Activated T-helper 1 cell treated with Interleukin-2 at 50 U/mL for 16 hours (primary cell): Measurements from ENCODE around the gene TJAP1.
A peak's percentile ranks its signal among the peaks of the same experiment; 100 is the strongest.

Source experiments
- DNase-seq: peaks from one replicate; pipeline ENCODE4 v3.0.0-alpha.2; 2020; ENCODE audit warnings: low read depth

Gene TJAP1, protein sequence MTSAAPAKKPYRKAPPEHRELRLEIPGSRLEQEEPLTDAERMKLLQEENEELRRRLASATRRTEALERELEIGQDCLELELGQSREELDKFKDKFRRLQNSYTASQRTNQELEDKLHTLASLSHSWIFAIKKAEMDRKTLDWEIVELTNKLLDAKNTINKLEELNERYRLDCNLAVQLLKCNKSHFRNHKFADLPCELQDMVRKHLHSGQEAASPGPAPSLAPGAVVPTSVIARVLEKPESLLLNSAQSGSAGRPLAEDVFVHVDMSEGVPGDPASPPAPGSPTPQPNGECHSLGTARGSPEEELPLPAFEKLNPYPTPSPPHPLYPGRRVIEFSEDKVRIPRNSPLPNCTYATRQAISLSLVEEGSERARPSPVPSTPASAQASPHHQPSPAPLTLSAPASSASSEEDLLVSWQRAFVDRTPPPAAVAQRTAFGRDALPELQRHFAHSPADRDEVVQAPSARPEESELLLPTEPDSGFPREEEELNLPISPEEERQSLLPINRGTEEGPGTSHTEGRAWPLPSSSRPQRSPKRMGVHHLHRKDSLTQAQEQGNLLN

DNA sequence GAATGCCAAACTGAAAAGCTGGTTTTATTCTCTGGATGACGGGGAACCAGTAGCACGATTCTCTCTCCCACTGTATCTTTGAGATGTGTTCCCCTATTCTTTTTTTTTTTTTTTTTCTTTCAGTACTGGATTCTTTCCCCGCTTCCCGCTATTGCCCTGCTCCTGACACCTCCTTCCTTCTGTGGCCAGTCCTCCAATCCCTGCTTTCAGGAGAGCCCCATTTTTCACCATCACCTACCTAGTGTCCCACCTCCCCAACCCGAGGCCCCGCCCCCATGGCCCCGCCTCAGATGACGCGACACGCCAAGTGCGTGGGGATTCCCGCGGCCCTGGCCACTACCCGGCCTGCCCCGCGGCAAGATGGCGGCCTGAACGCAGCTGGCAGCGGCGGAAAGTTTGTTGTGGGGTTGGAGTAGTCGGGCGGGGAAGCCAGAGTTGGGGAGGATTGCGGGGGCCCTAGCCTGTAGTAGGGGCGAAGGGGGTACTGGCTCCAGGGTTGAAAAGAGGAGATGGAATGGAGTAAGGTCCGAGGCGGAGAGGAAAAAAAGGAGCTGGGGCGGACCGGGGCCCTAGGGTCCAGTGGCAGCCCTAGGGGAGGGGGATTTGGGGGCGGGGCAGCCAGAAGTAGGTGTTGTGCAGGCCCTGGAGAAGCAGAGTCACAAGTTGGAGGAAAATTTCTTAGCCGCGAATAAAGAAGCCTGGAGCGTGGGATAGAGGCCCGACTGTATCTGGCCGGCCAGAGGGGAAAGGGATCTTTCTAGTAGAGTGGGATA is at the start of gene TJAP1:
Gene TJAP1, plus strand, starts transcription at position 336 of the 773 bp plus-strand sequence. CDS start 21,432 bp downstream, outside the sequence.
- peak; percentile 93 for DNase-seq

DNA sequence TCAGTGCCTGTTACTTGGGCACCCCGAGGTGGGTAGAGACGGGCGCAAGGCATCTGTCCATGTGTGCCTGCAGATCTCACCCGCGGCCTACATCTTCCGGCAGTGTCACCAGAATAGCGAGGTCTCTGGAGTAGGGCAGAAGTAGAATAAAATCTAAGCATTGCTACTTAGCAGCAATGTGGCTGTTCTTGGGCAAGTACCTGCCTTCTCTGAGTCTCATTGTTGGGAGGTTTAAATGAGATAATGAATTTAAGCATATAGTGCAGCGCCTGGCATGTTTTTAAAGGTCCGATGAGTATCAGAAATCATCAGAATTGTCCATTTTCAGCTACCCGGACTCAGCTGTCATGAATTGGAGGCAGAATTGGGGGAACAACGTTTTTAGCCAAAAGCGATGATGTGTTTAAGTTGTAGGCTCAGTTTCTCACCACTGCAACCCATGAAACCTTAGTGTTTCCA is 49.2 kb upstream of the TJAP1 start:
- DNase-seq, result no peak

DNA sequence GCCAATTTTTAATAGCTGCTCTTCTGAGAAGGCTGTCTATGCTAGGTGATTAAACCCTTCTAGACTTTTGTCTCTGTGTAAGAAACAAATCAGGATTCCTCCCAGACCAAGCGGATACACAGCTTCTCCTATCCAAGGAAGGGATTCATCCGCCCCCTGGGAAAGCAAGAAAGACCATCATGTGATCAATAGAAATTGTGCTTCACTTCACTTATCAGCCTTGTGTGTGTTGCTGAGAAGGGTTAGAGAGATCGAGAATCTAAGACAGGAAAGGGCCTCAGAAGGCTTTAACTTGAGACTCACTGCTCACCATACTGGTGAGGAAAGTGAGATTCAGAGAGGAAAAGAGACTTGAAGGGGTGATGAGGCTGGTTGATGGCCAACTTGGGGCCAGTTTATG is 48.5 kb upstream of the TJAP1 start:
- DNase-seq, result no peak

DNA sequence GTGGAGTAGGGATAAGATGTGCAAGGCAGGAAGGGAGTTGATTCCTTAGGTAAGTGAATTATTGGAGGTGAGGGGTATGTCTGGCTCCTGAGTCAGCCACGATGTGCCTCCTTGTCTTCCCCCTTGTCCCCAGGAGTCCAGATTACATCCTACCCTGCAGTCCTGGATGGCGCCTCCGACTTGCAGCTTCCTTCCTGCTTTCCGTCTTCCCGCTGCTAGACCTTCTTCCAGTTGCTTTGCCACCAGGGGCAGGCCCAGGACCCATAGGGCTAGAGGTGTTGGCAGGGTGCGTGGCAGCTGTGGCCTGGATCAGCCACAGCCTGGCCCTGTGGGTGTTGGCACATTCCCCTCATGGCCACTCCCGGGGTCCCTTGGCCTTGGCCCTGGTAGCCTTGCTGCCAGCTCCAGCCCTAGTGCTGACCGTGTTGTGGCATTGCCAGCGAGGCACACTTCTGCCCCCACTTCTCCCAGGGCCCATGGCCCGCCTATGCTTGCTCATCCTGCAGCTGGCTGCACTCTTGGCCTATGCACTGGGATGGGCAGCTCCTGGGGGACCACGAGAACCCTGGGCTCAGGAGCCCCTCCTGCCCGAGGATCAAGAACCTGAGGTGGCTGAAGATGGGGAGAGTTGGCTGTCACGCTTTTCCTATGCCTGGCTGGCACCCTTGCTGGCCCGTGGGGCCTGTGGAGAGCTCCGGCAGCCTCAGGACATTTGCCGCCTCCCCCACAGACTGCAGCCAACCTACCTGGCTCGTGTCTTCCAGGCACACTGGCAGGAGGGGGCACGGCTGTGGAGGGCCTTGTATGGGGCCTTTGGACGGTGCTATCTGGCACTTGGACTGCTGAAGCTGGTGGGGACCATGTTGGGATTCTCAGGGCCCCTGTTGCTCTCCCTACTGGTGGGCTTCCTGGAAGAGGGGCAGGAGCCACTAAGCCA is 45.1 kb upstream of the TJAP1 start:
- DNase-seq, result no peak

DNA sequence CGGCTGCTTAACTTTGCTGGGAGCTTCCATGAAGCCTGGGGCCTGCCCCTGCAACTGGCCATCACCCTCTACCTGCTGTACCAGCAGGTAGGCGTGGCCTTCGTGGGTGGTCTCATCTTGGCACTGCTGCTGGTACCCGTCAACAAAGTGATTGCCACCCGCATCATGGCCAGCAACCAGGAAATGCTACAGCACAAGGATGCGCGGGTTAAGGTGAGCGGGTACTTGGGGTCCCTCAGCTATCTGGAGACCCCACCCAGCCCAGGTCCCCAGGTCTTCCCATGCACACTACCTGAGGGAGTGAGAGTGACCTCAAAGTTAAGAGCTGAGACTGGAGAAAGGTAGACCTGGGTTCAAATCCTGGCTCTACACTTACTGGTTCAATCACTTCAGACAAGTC is 44.2 kb upstream of the TJAP1 start:
- no peak for DNase-seq

DNA sequence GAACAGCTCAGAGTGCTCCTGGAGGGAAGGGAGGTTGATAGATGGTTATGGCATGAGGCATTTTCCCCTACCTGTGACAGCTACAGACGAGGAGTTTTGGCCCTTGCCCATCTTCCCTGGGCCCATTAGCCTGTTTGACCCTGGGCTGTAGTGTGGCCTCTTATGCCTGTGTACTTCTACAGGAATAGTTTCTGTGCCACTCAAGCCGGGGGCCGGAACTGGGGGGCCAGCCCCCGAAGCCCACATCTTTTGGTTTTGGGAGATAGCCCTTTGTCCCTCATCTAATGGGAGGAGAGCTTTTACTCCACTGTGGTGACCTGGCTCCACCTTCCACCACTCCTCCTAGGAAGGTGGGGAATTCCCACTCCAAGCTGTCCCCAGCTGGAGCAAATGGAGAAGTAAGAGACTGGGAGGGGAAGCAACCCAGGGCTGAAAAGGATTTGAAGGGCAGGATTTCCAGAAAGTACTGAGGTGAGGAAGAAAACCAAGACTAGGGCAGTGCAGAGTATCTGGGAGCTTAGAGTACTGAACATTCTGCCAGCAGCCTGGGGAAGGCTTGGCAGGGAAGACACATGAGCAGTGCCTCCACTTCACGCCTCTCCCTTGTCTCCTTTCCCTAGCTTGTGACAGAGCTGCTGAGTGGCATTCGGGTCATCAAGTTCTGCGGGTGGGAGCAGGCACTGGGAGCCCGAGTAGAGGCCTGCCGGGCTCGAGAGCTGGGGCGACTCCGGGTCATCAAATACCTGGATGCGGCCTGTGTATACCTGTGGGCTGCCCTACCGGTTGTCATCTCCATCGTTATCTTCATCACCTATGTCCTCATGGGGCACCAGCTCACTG is 43.1 kb upstream of the TJAP1 start:
- DNase-seq, result no peak

DNA sequence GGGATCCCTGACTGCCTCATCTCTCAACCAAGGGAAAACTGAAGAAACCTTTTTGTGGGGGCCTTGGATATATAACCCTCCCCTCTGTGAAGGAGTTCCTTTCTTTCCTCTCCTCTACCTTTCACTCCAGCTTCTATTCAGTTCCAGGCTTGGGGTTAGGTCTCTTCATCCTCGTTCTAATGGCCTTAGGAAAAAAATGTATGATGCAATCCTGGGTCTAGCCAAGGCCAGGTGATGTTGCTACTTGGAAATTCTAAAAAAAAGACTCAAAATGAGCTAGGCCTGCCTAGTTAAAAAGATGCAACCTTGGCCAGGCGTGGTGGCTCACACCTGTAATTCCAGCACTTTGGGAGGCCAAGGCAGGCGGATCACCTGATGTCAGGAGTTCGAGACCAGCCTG is 42.4 kb upstream of the TJAP1 start:
- DNase-seq, result no peak

DNA sequence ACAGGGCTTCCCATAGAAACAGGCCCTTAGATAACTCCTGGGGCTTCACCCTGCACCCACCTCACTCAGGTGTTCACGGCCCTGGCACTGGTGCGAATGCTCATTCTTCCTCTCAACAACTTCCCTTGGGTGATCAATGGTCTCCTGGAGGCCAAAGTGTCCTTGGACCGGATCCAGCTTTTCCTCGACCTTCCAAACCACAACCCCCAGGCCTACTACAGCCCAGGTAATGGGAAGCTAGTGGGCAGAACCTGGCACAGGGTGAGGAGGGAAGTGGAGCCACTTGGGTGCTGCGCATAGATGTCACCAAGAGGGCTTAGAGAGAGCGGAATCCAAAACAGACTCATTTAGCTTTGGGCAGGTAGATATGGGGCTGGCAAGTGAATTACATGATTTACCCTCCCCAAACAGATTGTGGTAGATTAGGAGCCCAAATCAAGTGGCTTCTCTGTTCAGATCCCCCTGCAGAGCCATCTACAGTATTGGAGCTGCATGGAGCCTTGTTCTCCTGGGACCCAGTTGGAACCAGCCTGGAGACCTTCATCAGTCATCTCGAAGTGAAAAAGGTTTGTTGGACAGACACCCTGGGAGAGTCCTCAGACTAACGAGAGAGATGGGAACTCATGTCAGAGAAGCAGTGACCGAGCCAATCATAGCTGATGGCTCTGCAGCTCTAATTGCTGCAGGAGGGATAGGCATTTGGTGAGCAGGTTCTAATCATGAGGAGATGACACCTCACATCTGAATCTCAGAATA is 41.5 kb upstream of the TJAP1 start:
- no peak for DNase-seq

DNA sequence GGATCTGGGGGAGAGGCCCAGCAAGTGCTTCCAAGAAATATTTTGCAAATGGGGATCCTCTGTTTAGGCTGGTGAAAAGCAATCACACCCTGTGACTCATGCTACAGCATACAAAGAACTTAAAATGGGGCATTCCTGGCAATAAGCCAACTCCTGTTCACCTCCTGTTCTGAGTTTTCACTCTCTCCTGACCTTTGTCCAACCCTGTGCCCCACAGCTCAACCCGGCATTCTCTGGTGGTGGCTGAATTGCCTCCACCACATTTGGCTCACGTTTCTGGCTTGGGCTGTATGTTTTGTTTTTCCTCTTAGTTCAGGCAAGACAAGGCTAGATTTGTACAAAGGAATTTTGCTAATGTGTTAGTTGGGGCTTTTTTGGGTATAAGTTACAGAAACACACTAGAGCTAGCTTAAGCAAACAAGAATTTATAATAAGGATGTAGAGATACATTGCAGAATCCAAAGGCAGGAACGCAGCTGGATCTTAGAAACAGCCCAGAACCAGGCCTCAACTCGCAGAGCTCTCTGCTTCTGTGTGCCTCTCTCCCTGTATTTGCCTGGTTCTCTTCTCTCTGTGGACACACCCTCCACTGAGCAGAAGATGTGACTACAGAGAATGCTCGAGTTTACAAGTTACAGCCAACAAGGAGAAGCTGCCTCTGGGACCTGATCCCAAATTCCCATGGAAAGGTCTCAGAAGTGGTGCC is 40.6 kb upstream of the TJAP1 start:
- no peak for DNase-seq

DNA sequence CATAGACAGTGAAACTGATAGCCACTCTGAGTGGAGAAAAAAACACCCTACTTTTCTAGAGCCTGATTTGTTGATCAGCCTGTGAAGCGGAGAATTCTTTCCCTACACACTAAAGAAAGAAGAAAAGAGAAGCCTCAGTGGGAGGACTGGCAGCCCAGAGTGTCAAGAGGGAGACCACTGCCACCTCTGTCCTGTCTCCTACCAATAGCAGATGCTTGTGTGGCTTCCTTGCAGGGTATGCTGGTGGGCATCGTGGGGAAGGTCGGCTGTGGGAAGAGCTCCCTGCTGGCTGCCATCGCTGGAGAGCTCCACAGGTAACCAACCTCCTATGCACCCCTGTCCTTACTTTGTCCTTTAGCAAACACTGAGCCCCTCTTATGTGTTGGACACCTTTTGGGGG is 39.7 kb upstream of the TJAP1 start:
- no peak for DNase-seq

DNA sequence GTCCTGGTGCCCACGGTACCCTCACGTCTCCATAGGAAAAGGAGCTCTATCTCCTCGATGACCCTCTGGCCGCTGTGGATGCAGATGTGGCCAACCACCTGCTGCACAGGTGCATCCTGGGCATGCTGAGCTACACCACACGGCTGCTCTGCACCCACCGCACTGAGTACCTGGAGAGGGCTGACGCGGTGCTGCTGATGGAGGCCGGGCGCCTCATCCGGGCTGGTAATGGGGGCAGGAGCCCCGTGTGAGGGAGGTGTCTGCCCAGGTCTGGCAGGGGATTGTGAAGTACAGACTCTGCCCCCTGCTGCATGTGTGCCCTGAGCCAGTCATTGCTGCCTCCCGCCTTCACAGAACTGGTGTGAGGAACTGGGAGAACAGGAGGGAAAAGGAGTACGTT is 34.4 kb upstream of the TJAP1 start:
- no peak for DNase-seq

DNA sequence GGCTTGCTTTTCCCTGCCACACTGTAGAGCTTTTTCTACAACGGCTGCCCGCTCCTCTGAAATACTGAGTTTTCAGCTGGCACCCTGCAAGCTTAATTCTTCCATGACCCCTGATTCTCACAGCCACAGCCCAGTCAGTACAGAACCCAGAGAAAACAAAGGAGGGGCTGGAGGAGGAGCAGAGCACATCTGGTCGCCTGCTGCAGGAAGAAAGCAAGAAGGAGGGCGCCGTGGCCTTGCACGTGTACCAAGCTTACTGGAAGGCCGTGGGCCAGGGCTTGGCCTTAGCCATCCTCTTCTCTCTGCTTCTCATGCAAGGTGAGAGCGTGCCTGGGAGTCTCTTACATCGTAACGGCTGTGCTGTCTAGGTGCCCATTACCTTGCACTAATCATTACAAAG is 33.3 kb upstream of the TJAP1 start:
- DNase-seq, result no peak

DNA sequence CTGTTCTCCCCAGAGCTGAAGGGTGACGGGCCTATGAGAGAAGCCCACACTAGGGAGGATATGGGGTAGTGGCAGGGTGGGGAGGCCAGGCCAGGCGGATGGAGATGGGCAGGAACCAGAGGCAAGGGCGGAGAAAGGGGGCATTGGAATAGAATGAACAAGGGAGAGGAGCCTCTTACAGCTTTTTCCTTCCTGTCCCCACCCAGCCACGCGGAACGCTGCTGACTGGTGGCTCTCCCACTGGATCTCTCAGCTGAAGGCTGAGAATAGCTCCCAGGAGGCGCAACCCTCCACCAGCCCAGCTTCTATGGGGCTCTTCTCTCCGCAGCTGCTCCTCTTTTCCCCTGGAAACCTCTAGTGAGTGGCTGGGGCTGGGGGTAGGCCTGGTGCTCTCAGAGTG is 32.8 kb upstream of the TJAP1 start:
- DNase-seq, result no peak

DNA sequence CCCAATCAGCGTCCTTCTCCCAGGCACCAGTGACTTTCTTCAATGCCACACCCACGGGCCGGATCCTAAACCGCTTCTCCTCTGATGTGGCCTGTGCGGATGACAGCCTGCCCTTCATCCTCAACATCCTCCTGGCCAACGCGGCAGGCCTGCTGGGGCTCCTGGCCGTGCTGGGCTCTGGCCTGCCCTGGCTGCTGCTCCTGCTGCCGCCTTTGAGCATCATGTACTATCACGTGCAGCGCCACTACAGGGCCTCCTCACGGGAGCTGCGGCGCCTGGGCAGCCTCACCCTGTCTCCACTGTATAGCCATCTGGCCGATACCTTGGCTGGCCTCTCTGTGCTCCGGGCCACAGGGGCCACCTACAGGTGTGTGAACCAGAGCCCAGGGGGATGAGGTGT is 31.8 kb upstream of the TJAP1 start:
- DNase-seq, result no peak

DNA sequence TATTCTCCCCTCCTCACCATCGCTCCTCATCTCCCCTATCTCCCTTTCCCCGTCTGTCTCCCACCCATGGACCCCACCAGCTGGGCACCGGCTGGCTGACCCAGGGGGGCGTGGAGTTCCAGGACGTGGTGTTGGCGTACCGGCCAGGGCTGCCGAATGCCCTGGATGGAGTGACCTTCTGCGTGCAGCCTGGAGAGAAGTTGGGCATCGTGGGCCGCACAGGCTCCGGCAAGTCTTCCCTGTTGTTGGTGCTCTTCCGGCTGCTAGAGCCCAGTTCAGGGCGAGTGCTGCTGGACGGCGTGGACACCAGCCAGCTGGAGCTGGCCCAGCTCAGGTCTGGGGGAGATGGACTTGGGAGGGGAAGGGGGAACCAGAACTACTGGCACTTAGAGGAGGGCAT is 29.8 kb upstream of the TJAP1 start:
- no peak for DNase-seq

DNA sequence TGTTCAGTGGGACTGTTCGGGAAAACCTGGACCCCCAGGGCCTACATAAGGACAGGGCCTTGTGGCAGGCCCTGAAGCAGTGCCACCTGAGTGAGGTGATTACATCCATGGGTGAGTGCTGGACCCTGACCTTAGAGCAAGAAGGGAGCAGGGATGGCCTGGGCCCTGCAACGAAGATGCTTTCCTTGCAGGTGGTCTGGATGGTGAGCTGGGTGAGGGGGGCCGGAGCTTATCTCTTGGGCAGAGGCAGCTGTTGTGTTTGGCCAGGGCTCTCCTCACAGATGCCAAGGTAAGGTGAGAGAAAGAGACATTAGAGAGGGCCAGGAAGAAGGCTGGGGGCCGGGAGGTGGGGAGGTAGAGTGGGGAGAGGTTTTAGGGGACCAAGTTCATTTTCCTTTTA is 28.5 kb upstream of the TJAP1 start:
- DNase-seq, result no peak

DNA sequence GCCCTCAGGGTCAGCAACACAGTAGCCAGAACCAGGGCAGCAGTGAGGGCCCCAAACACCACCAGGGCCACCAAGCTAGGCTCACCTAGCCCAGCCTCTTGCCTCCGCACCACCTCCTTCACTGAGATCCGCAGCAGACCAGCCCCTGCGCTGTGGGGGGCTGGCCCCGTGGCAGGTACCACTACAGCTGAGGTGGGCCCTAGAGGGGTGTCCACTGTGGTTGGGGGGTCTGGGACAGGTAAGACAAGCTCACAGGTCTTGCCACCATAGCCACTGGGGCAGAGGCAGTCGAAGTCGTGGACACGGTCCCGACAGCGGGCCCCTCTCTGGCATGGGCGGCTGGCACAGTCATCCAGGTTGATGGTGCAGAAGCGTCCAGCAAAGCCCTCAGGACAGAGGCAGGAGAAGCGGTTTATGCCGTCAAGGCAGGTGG is 26.7 kb upstream of the TJAP1 start:
- DNase-seq, result no peak

DNA sequence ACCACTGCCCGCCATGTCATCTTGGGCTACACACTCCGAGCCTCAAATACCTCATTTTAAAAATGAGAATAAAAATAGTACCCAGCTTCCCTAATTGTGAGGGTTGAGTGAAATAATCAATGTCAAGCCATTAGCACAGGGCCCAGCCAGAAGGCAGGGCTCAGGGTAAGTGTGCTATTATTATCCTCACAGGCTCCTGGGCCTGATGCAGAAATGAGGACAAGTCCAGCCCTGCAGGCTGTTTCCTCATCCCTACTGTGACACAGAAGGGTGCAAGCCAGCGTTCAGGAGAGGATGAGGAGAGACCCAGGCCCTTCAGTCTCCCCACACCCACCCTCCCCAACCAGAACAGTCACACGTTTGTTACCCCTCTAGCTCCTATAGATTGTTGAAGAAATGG is 26.0 kb upstream of the TJAP1 start:
- DNase-seq, result no peak

DNA sequence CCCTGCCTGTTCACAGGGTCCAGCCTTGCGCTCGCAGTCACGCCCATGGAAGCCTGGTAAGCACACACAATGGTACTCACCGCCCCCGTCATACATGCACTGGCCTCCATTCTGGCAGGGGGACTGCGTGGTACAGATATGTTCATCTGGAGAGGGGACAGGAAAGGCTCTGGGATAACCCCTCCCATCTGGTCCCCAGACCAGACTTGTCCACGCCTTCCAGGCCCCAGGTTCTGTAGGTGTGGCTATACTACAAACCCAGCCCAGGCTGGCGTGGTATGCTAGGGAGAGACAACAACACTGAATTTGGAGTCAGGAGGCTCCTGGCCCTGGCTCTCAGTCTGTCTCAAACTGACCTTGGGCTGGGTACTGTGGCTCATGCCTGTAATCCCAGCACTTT is 25.4 kb upstream of the TJAP1 start:
- no peak for DNase-seq

DNA sequence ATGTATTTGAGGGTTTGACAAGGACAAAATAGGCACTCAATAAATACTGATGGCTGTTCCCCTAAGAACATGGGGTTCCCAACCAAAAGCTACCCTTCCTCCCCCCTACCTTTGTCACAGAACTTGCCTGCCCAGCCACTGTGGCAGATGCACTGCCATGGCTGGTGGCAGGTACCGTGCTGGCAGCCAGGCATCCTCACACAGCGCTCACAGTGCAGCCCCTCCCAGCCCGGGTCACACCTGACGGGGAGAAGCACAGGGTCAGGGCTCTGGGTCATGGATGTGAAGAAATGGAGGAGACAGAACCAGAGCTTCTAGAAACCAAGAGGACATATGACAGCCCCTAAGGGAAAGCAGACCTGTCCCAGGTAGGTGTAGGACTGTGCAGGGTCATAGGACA is 24.5 kb upstream of the TJAP1 start:
- DNase-seq, result no peak
